Thyroid gland (tissue), 4 donors: ENCODE measurements around the gene FHIT.

Source experiments
- CTCF ChIP-seq, 6 experiments: fragments of 200-600 bp in 3 of 6; fragments of 450-650 bp in 3 of 6; sonication (generic) in 3 of 6; IDR thresholded peaks; one replicate each; pipeline ENCODE4 v1.5.1; 2016 to 2019; ENCODE audit warnings: antibody characterized with exemption in 6 of 6, mild to moderate bottlenecking in 2 of 6, inconsistent platforms in 1 of 6, moderate library complexity in 1 of 6
- POLR2A ChIP-seq, 2 donors: fragments of 450-650 bp; IDR thresholded peaks; one replicate each; pipeline ENCODE4 v1.6.1; 2017; ENCODE audit warnings: antibody characterized with exemption in 2 of 2, mild to moderate bottlenecking in 2 of 2, moderate library complexity in 1 of 2

DNA sequence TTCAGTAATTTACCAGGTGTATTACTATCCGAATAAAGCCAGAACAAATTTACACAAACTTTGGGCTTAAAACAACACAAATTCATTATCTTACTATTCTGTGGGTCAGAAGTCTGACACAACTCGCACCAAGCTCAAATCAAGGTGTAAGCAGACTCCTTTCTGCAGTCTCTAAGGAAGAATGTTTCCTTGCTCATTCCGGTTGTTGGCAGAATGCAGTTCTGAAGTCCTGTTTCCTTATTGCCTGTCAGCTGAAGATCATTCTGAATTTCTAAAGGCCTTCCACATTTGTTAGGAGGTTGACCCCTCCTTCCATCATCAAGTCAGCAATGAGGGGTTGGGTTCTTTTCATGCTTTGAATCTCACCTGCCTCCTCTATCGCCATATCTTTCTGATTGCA, 183.2 kb downstream of the FHIT start:
- TF ChIP-seq CTCF (IDR thresholded peaks at IDR 0.05) (no peak), POLR2A (IDR thresholded peaks at IDR 0.05) (no peak)
